Measurements from ENCODE around the gene FN1.

The FN1 gene

GRCh38 chr2:215324811-215325210 lies 111.1 kb downstream of the FN1 start:
- DNase-seq = no peak

- no peak for DNase-seq
Observed at GRCh38 chr2:215320679-215321078, 115.2 kb downstream of the FN1 start.

- no peak for DNase-seq
Observed at GRCh38 chr2:215320102-215320501, 115.8 kb downstream of the FN1 start.

- DNase-seq = no peak
Observed at GRCh38 chr2:215319500-215319899, 116.4 kb downstream of the FN1 start.

- DNase-seq = no peak
Observed at GRCh38 chr2:215316336-215316735, 119.5 kb downstream of the FN1 start.

GRCh38 chr2:215315301-215315700 lies 120.6 kb downstream of the FN1 start:
- DNase-seq = no peak

- DNase-seq = no peak
Observed at GRCh38 chr2:215314896-215315295, 121.0 kb downstream of the FN1 start.

- DNase-seq = no peak
Observed at GRCh38 chr2:215313255-215313613, 122.6 kb downstream of the FN1 start.

- peak; percentile 98 for DNase-seq
Observed at GRCh38 chr2:215311625-215312396, 124.1 kb downstream of the FN1 start, which contains the start of gene ATIC. Gene ATIC (plus strand): TSS chr2:215312059. CDS start chr2:215312143, 84 bp downstream.

- peak; percentile 45 for DNase-seq
Observed at GRCh38 chr2:215311259-215311624, 124.6 kb downstream of the FN1 start.
